Heart left ventricle (tissue), 16 donors: Measurements from ENCODE around the gene GNB4. TPM values are rescaled to one million over a fixed set of nuclear protein-coding genes. Genes with fewer than 3 reads are reported as not detected.

ENCODE experiments used
- ATAC-seq, 4 donors: fragments of 200-7000 bp; cut with Tn5 transposase; one replicate each; pipeline ENCODE4 v1.9.1; 2020 to 2022; ENCODE audit warnings: moderate library complexity in 4 of 4, mild to moderate bottlenecking in 3 of 4, moderate number of reproducible peaks in 1 of 4
- DNase-seq, 5 donors: peaks; one replicate each; pipeline ENCODE4 v3.0.0-alpha.2; 2020
- H3K27ac ChIP-seq, 12 donors: fragments of 200-600 bp; sonication (generic) in 4 of 12; one replicate each; pipeline versions ENCODE4 v1.5.0 to v1.8.0; 2016 to 2022; ENCODE audit warnings: mild to moderate bottlenecking in 2 of 12
- H3K27me3 ChIP-seq, 9 donors: fragments of 200-600 bp; sonication (generic) in 2 of 9; one replicate each; pipeline versions ENCODE4 v1.5.1 to v1.8.0; 2016 to 2022; ENCODE audit warnings: mild to moderate bottlenecking in 3 of 9
- H3K36me3 ChIP-seq, 9 donors: fragments of 200-600 bp; sonication (generic) in 2 of 9; one replicate each; pipeline versions ENCODE4 v1.5.0 to v1.8.0; 2018 to 2022; ENCODE audit warnings: mild to moderate bottlenecking in 2 of 9
- H3K4me1 ChIP-seq, 12 donors: fragments of 200-600 bp; sonication (generic) in 4 of 12; one replicate each; pipeline versions ENCODE4 v1.5.0 to v1.8.0; 2016 to 2022; ENCODE audit warnings: mild to moderate bottlenecking in 3 of 12
- H3K4me3 ChIP-seq, 12 donors: fragments of 200-600 bp; sonication (generic) in 4 of 12; one replicate each; pipeline versions ENCODE4 v1.5.0 to v1.8.0; 2017 to 2022; ENCODE audit warnings: mild to moderate bottlenecking in 9 of 12, moderate library complexity in 4 of 12
- H3K9me3 ChIP-seq, 12 donors: fragments of 200-600 bp; sonication (generic) in 4 of 12; one replicate each; pipeline versions ENCODE4 v1.5.0 to v1.8.0; 2016 to 2022; ENCODE audit warnings: mild to moderate bottlenecking in 1 of 12
- POLR2A ChIP-seq, 2 donors: fragments of 450-650 bp; IDR thresholded peaks; one replicate each; pipeline ENCODE4 v1.6.1; 2017; ENCODE audit warnings: antibody characterized with exemption in 2 of 2, mild to moderate bottlenecking in 2 of 2, moderate library complexity in 2 of 2
- WGBS, 4 donors: extraction: QIAGEN DNeasy Blood & Tissue Kit in 2 of 4; methylation state at CpG; one replicate each; pipeline versions ENCODE4 v1.1.5 to v1.1.7; 2013 to 2018; 5-methylcytosine and 5-hydroxymethylcytosine counted together
- intact Hi-C, 10 donors: fragments of 100-400 bp; cut with DNase I; formaldehyde crosslinking; loops; one replicate each; pipeline versions ENCODE4 v1.11.1 to v1.14.2; 2022
- polyA plus RNA-seq, 2 donors: library from polyadenylated mRNA; stranded (reverse); fragments of 200-250 nt; gene quantifications; one replicate each; pipeline ENCODE4 v1.2.3, GENCODE V29; 2013
- total RNA-seq, 9 donors: library from RNA; depleted of rRNA in 2 of 9; stranded (reverse); fragments of >200 nt in 2 of 9; fragmentation: NEBNext Ultra II Directional in 3 of 9; extraction: Animal tissue kit (Norgen Biotek cat#: 25700) in 3 of 9; gene quantifications; one replicate each; pipeline versions ENCODE4 v1.1.0 to v1.2.4, GENCODE V29; 2016 to 2023
- TF ChIP-seq, protein P1 (sequence below), 12 donors: fragments of 200-600 bp; sonication (generic) in 4 of 12; IDR thresholded peaks; one replicate each; pipeline versions ENCODE4 v1.5.0 to v1.8.0; 2018 to 2022; ENCODE audit warnings: antibody characterized with exemption in 12 of 12, mild to moderate bottlenecking in 5 of 12
- donor health status: ischemic (EF 13 %, LVEDD 7.1; RV severe dilation, severe dysfunction).
- donor health status: healthy with polysubstance abuse.
- donor health status: DM: no; HTN: yes; CAD: no.
- donor health status: DM: no; HTN: no; CAD: no.
- donor health status: ischemic (EF 25% LVEDD 6.9; RV normal size, moderate dysfunction).
- donor health status: ischemic (EF 25% LVEDD 5.7; RV mildly dilated, moderate dysfunction).
- donor health status: healthy.
- donor health status: DM: yes; HTN: yes; CAD: no.
- donor health status: ischemic (EF 35%, LVEDD 5.7; RV mildly dilated, moderate dysfunction).
- donor health status: nonischemic (EF 11% LVEDD 7.7; RV severe dilation, severe dysfunction).
- donor health status: DM: yes; HTN: yes; CAD: no.
- donor health status: PGD.
- donor health status: ischemic (EF 29% LVEDD 5.4; RV normal size, mild dysfunction).
- donor health status: nonischemic (EF 23%, LVEDD 6.1; RV moderate dilation, normal function).

GNB4 gene
- total and polyA plus RNA-seq, 11 donors, result 6.1 to 75.1 (median 12.5) TPM

DNA sequence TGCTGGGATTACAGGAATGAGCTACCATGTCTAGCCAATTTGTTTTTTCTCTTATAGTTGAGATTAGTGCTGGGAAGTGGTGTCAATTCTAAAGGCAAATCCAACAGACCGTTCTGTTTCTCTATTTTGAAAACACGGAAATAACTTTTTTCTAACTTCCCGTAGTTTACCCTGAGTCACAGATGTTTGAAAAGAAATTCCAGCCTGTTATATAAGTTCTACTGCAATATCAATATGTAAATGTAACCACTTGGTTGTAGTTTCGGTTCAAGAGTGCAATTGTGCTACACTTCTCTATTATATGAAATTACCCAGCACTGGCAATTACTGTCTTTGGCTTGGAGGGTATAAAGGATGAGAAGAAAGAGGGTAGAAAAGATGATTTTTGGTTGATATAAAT, 22.3 kb upstream of the GNB4 start:
- 51 to 66% (median 55%) methylated on average over 4 of the region's 4 CpGs for WGBS, 4 donors
- peaks cover 0 to 21% (median 1%) of the 10 kb centered on the region in 12 donors for H3K4me1 ChIP-seq
- no peaks in the 10 kb centered on the region for H3K36me3 ChIP-seq
- DNase-seq (no peak), ATAC-seq (peak; percentile 16 to 57 (median 28))
- H3K27me3 ChIP-seq, result no peaks in the 10 kb centered on the region
- H3K27ac ChIP-seq, result peak overlapping the region in 10 of 12 donors; percentile 21 to 89 (median 43)
- TF ChIP-seq, protein P1, sequence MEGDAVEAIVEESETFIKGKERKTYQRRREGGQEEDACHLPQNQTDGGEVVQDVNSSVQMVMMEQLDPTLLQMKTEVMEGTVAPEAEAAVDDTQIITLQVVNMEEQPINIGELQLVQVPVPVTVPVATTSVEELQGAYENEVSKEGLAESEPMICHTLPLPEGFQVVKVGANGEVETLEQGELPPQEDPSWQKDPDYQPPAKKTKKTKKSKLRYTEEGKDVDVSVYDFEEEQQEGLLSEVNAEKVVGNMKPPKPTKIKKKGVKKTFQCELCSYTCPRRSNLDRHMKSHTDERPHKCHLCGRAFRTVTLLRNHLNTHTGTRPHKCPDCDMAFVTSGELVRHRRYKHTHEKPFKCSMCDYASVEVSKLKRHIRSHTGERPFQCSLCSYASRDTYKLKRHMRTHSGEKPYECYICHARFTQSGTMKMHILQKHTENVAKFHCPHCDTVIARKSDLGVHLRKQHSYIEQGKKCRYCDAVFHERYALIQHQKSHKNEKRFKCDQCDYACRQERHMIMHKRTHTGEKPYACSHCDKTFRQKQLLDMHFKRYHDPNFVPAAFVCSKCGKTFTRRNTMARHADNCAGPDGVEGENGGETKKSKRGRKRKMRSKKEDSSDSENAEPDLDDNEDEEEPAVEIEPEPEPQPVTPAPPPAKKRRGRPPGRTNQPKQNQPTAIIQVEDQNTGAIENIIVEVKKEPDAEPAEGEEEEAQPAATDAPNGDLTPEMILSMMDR (IDR thresholded peaks at IDR 0.05), result no peak
- no peak for TF ChIP-seq POLR2A (IDR thresholded peaks at IDR 0.05)
- H3K9me3 ChIP-seq, result no peaks in the 10 kb centered on the region
- intact Hi-C loops, result no loop called here
- H3K4me3 ChIP-seq, result no peak overlapping the region

DNA sequence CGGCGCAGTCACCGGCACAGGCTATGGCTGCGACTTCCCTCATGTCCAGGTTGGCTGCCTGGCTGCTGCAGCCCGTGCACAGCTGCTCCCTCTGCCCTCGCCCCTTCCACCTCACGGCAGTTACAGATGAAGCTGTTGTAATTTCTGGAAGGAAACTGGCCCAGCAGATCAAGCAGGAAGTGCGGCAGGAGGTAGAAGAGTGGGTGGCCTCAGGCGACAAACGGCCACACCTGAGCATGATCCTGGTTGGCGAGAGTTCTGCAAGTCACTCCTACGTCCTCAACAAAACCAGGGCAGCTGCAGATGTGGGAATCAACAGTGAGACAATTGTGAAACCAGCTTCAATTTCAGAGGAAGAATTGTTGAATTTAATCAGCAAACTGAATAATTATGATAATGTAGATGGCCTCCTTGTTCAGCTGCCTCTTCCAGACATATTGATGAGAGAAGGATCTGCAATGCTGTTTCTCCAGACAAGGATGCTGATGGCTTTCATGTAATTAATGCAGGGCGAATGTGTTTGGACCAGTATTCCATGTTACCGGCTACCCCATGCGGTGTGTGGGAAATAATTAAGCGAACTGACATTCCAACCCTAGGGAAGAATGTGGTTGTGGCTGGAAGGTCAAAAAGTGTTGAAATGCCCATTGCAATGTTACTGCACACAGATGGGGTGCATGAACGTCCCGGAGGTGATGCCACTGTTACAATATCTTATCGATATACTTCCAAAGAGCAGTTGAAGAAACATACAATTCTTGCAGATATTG, 13.2 kb upstream of the GNB4 start:
- H3K27ac ChIP-seq, result no peak overlapping the region
- TF ChIP-seq, protein P1 (IDR thresholded peaks at IDR 0.05), result no peak
- no peak for TF ChIP-seq POLR2A (IDR thresholded peaks at IDR 0.05)
- WGBS, 4 donors, result 69 to 81% (median 75%) methylated on average over 19 of the region's 19 CpGs
- no peaks in the 10 kb centered on the region for H3K36me3 ChIP-seq
- no peak overlapping the region for H3K4me3 ChIP-seq
- no peaks in the 10 kb centered on the region for H3K27me3 ChIP-seq
- ATAC-seq (no peak), DNase-seq (no peak)
- intact Hi-C loops, result no loop called here
- H3K9me3 ChIP-seq, result no peaks in the 10 kb centered on the region
- H3K4me1 ChIP-seq, result no peaks in the 10 kb centered on the region

DNA sequence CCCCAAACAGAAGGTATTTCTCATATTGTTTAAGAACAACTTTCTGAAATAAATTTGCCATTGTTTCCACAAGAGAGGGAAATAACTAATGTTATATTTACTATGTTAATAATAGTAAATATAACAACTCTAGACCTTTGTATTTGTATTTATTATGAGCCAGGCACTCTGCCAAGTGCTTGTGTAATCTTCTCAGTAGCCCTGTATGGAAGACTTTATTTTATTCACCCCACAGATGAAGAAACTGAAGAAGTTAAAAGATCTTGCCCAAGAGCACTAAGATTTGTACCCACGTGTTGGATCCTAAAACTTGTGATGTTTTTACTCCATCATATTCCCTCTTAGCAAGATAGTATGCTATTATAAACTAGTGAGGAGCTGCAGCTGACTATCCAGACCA, 12.0 kb upstream of the GNB4 start:
- intact Hi-C loops, result no loop called here
- WGBS, 4 donors, result 38 to 75% (median 68%) methylated on average over 1 of the region's 1 CpG
- Histone ChIP-seq H3K4me3 (no peak overlapping the region), H3K27me3 (no peaks in the 10 kb centered on the region), H3K27ac (no peak overlapping the region), H3K9me3 (no peaks in the 10 kb centered on the region), H3K36me3 (no peaks in the 10 kb centered on the region), H3K4me1 (no peaks in the 10 kb centered on the region)
- no peak for DNase-seq
- ATAC-seq, result no peak
- no peak for TF ChIP-seq POLR2A (IDR thresholded peaks at IDR 0.05)
- TF ChIP-seq, protein P1 (IDR thresholded peaks at IDR 0.05), result no peak

DNA sequence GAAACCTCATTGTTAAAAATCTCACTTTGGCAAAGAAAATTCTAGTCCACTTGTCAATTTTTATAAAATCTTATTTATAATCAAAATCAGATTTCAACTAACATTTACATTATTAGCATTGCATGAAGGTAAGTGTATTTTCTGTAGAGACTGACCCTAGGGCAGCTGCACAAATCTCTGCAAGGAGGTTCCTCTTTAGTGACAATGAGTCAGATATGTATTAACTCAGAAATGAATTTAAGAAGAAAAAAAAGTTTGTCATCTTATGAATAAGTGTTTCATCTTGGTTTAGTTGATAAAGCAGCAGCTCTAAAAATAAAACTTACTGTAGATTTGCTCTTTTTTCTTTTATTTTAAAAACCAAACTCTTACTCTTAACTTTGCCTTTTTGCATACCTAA, 9.0 kb upstream of the GNB4 start:
- ATAC-seq, result no peak
- intact Hi-C loops, result no loop called here
- TF ChIP-seq, protein P1 (IDR thresholded peaks at IDR 0.05), result no peak
- no peak for TF ChIP-seq POLR2A (IDR thresholded peaks at IDR 0.05)

More for the DNA sequence above, 9.0 kb upstream of the GNB4 start:
- H3K27me3 ChIP-seq, result no peaks in the 10 kb centered on the region
- H3K9me3 ChIP-seq, result no peaks in the 10 kb centered on the region
- H3K4me1 ChIP-seq, result peaks cover 0 to 3% (median 0%) of the 10 kb centered on the region in 12 donors
- no peaks in the 10 kb centered on the region for H3K36me3 ChIP-seq
- H3K4me3 ChIP-seq, result no peak overlapping the region
- no peak for DNase-seq
- H3K27ac ChIP-seq, result no peak overlapping the region
